IMR-90 (cell line): Measurements from ENCODE around the gene TPPP. TPM values are rescaled to one million over a fixed set of nuclear protein-coding genes. Genes with fewer than 3 reads are reported as not detected.

Experiments used
- ATAC-seq: fragments of 200-7000 bp; cut with Tn5 transposase; 2 replicates; pipeline ENCODE4 v1.9.1; 2020; ENCODE audit warnings: low read depth, mild to moderate bottlenecking, moderate library complexity
- BruUV-seq: library from RNA; stranded (reverse); fragments of 400-500 nt; replicated peaks from 2 replicates; lab custom pipeline; 2021; lab: Mats Ljungman, UMichigan
- CTCF ChIA-PET: fragments of 300-600 bp; formaldehyde crosslinking; extraction: SDS; loops from one replicate; lab custom pipeline; 2021; ENCODE audit warnings: antibody characterized with exemption; lab: Yijun Ruan, JAX
- POLR2A ChIA-PET: fragments of 300-600 bp; sonication (Branson Sonifier 250); formaldehyde crosslinking; loops from one replicate; lab custom pipeline; 2022; ENCODE audit warnings: antibody characterized with exemption; ENCODE audit not compliant: unreplicated experiment; lab: Charles Lee
- DNase-seq: peaks from one replicate; pipeline ENCODE4 v3.0.0; 2013
- H2AFZ ChIP-seq: replicated peaks from 2 replicates; pipeline ENCODE3; 2013; ENCODE audit warnings: low read length, mild to moderate bottlenecking; ENCODE audit not compliant: poor library complexity
- H2AK5ac ChIP-seq: 2 replicates; pipeline ENCODE4 v1.6.1; 2013; ENCODE audit warnings: low read depth, low read length, inconsistent platforms
- H2AK9ac ChIP-seq: replicated peaks from 2 replicates; pipeline ENCODE3; 2013; ENCODE audit warnings: mild to moderate bottlenecking, low read depth, low read length, moderate library complexity; ENCODE audit not compliant: poor library complexity
- H2BK120ac ChIP-seq: 2 replicates; pipeline ENCODE4 v1.6.1; 2013; ENCODE audit warnings: low read depth, low read length, inconsistent platforms
- H2BK15ac ChIP-seq: 3 replicates; pipeline ENCODE4 v1.6.1; 2013; ENCODE audit warnings: low read depth, low read length, inconsistent platforms
- H2BK20ac ChIP-seq: 2 replicates; pipeline ENCODE4 v1.6.1; 2013; ENCODE audit warnings: low read depth, mild to moderate bottlenecking, inconsistent platforms, low read length, moderate library complexity
- H2BK5ac ChIP-seq: 2 replicates; pipeline ENCODE4 v1.6.1; 2013; ENCODE audit warnings: mild to moderate bottlenecking, low read depth, low read length, inconsistent platforms; ENCODE audit not compliant: poor library complexity, severe bottlenecking
- H3K14ac ChIP-seq: replicated peaks from 2 replicates; pipeline ENCODE4 v1.6.1; 2013; ENCODE audit warnings: low read depth, low read length, inconsistent platforms
- H3K18ac ChIP-seq: 2 replicates; pipeline ENCODE4 v1.6.1; 2013; ENCODE audit warnings: low read depth, low read length, control low read depth
- H3K23ac ChIP-seq: 2 replicates; pipeline ENCODE4 v1.6.1; 2013; ENCODE audit warnings: low read depth, low read length, inconsistent platforms
- H3K27ac ChIP-seq: 2 replicates; pipeline ENCODE4 v1.5.1; 2013; ENCODE audit warnings: mild to moderate bottlenecking, control low read depth, low read length; ENCODE audit not compliant: insufficient read depth
- H3K27me3 ChIP-seq: 2 replicates; pipeline ENCODE4 v1.6.1; 2013; ENCODE audit warnings: low read length; ENCODE audit not compliant: control insufficient read depth, insufficient read depth
- H3K36me3 ChIP-seq: 2 replicates; pipeline ENCODE4 v1.6.1; 2013; ENCODE audit warnings: low read length, mixed read lengths; ENCODE audit not compliant: control insufficient read depth, insufficient read depth
- H3K4ac ChIP-seq: 2 replicates; pipeline ENCODE4 v1.6.1; 2013; ENCODE audit warnings: low read depth, low read length, inconsistent platforms
- H3K4me1 ChIP-seq: 2 replicates; pipeline ENCODE4 v1.6.1; 2013; ENCODE audit warnings: low read length, mixed read lengths; ENCODE audit not compliant: control insufficient read depth, insufficient read depth
- H3K4me2 ChIP-seq: 2 replicates; pipeline ENCODE4 v1.6.1; 2013; ENCODE audit warnings: low read depth, mild to moderate bottlenecking, control low read depth, low read length, moderate library complexity
- H3K4me3 ChIP-seq: 2 replicates; pipeline ENCODE4 v1.5.1; 2013; ENCODE audit warnings: low read depth, mild to moderate bottlenecking, control low read depth, low read length, moderate library complexity; ENCODE audit not compliant: insufficient read depth
- H3K56ac ChIP-seq: 2 replicates; pipeline ENCODE4 v1.6.1; 2013; ENCODE audit warnings: low read length, inconsistent platforms; ENCODE audit not compliant: insufficient read depth; ENCODE audit errors: extremely low read depth
- H3K79me1 ChIP-seq, 2 experiments: 2 replicates each; pipeline ENCODE4 v1.6.1; 2013; ENCODE audit warnings: low read length in 2 of 2, inconsistent platforms in 1 of 2, low read depth in 1 of 2
- H3K9ac ChIP-seq: 2 replicates; pipeline ENCODE4 v1.6.1; 2013; ENCODE audit warnings: low read depth, low read length, control low read depth
- H3K9me1 ChIP-seq: 2 replicates; pipeline ENCODE4 v1.6.1; 2013; ENCODE audit warnings: low read length, inconsistent platforms; ENCODE audit not compliant: insufficient read depth
- H3K9me3 ChIP-seq: 2 replicates; pipeline ENCODE4 v1.6.1; 2013; ENCODE audit warnings: low read length; ENCODE audit not compliant: control insufficient read depth, insufficient read depth
- H4K20me1 ChIP-seq: 2 replicates; pipeline ENCODE4 v1.6.1; 2013; ENCODE audit warnings: low read length, inconsistent platforms; ENCODE audit not compliant: insufficient read depth
- H4K5ac ChIP-seq: 2 replicates; pipeline ENCODE4 v1.6.1; 2013; ENCODE audit warnings: mild to moderate bottlenecking, low read depth, low read length, control low read depth
- H4K8ac ChIP-seq, 2 experiments: 2 replicates each; pipeline ENCODE4 v1.6.1; 2013; ENCODE audit warnings: low read depth in 2 of 2, low read length in 2 of 2, control low read depth in 1 of 2, inconsistent platforms in 1 of 2
- H4K91ac ChIP-seq: 2 replicates; pipeline ENCODE4 v1.6.1; 2013; ENCODE audit warnings: low read depth, low read length, inconsistent platforms; ENCODE audit not compliant: insufficient read depth
- BHLHE40 ChIP-seq: fragments of 150-350 bp; IDR thresholded peaks from 2 replicates; pipeline ENCODE4 v1.6.1; 2016; ENCODE audit warnings: mild to moderate bottlenecking, low read depth, low read length
- CEBPB ChIP-seq: IDR thresholded peaks from 2 replicates; pipeline ENCODE4 v1.6.1; 2012; ENCODE audit warnings: low read depth, low read length, improper control_type of control experiment
- CHD1 ChIP-seq: IDR thresholded peaks from 2 replicates; pipeline ENCODE4 v1.6.1; 2012; ENCODE audit warnings: low read depth, low read length, improper control_type of control experiment
- FOS ChIP-seq: fragments of 150-350 bp; IDR thresholded peaks from 2 replicates; pipeline ENCODE4 v1.6.1; 2016; ENCODE audit warnings: low read depth, low read length
- MAFK ChIP-seq: IDR thresholded peaks from 2 replicates; pipeline ENCODE4 v1.6.1; 2012; ENCODE audit warnings: low read depth, low read length, improper control_type of control experiment
- MAZ ChIP-seq: IDR thresholded peaks from 2 replicates; pipeline ENCODE4 v1.6.1; 2012; ENCODE audit warnings: low read depth, mild to moderate bottlenecking, low read length, improper control_type of control experiment, moderate library complexity, borderline replicate concordance
- MXI1 ChIP-seq: IDR thresholded peaks from 2 replicates; pipeline ENCODE4 v1.6.1; 2012; ENCODE audit warnings: low read depth, mild to moderate bottlenecking, low read length, moderate library complexity, borderline replicate concordance
- NFE2L2 ChIP-seq: fragments of 150-350 bp; IDR thresholded peaks from 2 replicates; pipeline ENCODE4 v1.6.1; 2016; ENCODE audit warnings: low read depth, mild to moderate bottlenecking, low read length
- POLR2A ChIP-seq: IDR thresholded peaks from 2 replicates; pipeline ENCODE4 v1.6.1; 2012; ENCODE audit warnings: mild to moderate bottlenecking, low read depth, low read length
- RAD21 ChIP-seq: IDR thresholded peaks from 2 replicates; pipeline ENCODE4 v1.6.1; 2012; ENCODE audit warnings: low read length, improper control_type of control experiment
- RCOR1 ChIP-seq: IDR thresholded peaks from 2 replicates; pipeline ENCODE4 v1.6.1; 2012; ENCODE audit warnings: mild to moderate bottlenecking, low read length, improper control_type of control experiment; ENCODE audit not compliant: insufficient replicate concordance
- RFX5 ChIP-seq: IDR thresholded peaks from 2 replicates; pipeline ENCODE4 v1.8.0; 2012; ENCODE audit warnings: low read depth, mild to moderate bottlenecking, low read length, moderate library complexity
- SMC3 ChIP-seq: fragments of 150-350 bp; IDR thresholded peaks from 2 replicates; pipeline ENCODE4 v1.6.1; 2016; ENCODE audit warnings: low read depth, mild to moderate bottlenecking, antibody characterized with exemption, low read length, moderate library complexity
- WGBS, 2 experiments: methylation state at CpG; one replicate each; pipeline versions ENCODE4 v1.1.5 to v1.1.7; 2013; ENCODE audit warnings: missing lambda C conversion rate in 2 of 2; ENCODE audit not compliant: insufficient read length in 1 of 2; ENCODE audit errors: extremely low coverage in 2 of 2; 5-methylcytosine and 5-hydroxymethylcytosine counted together
- dilution Hi-C: fragments of 300-500 bp; cut with HindIII; formaldehyde crosslinking; loops from one replicate; pipeline ENCODE4 v1.14.3; 2018; ENCODE audit warnings: low sequenced_read_pairs; ENCODE audit not compliant: unreplicated experiment
- in situ Hi-C: fragments of 300-500 bp; cut with MboI; formaldehyde crosslinking; loops from 3 replicates; pipeline ENCODE4 v1.14.3; 2019; ENCODE audit warnings: low sequenced_read_pairs, inconsistent platforms, mixed read lengths
- intact Hi-C: fragments of 100-400 bp; cut with micrococcal nuclease; formaldehyde crosslinking; loops from 2 replicates; pipeline ENCODE4 v1.10.0; 2022
- polyA plus RNA-seq, 3 experiments: library from polyadenylated mRNA; depleted of rRNA; stranded (reverse); fragments of >200 nt; gene quantifications; 2 replicates each; pipeline ENCODE4 v1.2.3, GENCODE V29; 2012; ENCODE audit warnings: low replicate concordance in 1 of 3
- total RNA-seq: library from RNA; depleted of rRNA; stranded (reverse); fragments of >200 nt; gene quantifications from 2 replicates; pipeline ENCODE4 v1.2.3, GENCODE V29; 2012
- TF ChIP-seq, protein P1 (sequence below): conservative IDR thresholded peaks from 2 replicates; pipeline ENCODE4 v1.5.1; 2012; ENCODE audit warnings: mild to moderate bottlenecking, low read depth, low read length, improper control_type of control experiment
- TF ChIP-seq, protein P2 (sequence below): fragments of 150-350 bp; IDR thresholded peaks from 2 replicates; pipeline ENCODE4 v1.6.1; 2017; ENCODE audit warnings: mild to moderate bottlenecking, antibody characterized with exemption, low read length, low read depth

Gene TPPP
- total and polyA plus RNA-seq, 2 of the 4 experiments (the other 2 are of a cell fraction): under 0.01 to 0.07 TPM

DNA sequence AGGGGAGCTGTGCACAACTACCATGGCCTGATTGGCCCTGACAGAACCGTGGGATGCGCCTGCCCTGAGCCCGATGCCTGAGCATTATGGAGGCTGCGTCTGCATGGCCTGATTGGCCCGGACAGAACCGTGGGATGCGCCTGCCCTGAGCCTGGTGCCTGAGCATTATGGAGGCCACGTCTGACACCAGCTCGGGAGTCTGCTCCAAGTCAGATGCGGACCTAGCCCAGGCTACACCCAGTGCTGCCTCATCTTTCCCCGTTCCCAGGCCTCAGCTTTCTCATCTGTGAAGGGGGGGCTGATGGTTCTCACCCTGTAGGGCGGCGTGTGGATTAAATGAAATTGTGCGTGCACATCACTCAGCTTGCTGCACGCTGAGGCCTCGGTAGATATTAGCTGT lies 73.7 kb downstream of the TPPP start:
- dilution Hi-C loops: no loop called here
- ATAC-seq (no peak), DNase-seq (no peak)
- WGBS, 2 experiments: 93% methylated on average over 7 of the region's 16 CpGs; no CpG with 5 or more reads in 1 of the 2 experiments
- intact Hi-C loops: loop anchor here (10.0 kb wide), 1 partner anchor 305 kb away; no protein-coding TSS in a partner anchor
- in situ Hi-C loops: no loop called here
- Histone ChIP-seq H2BK120ac (no peak overlapping the region), H2BK20ac (no peak overlapping the region), H3K56ac (no peak overlapping the region), H3K4me3 (no peak overlapping the region), H3K79me1 (peaks cover 12 to 14% of the 10 kb centered on the region in 2 experiments), H3K4me2 (no peak overlapping the region), H4K91ac (no peak overlapping the region), H3K27ac (no peak overlapping the region), H2AFZ (no peak overlapping the region), H3K36me3 (peaks cover 8% of the 10 kb centered on the region), H4K8ac (no peak overlapping the region), H3K9ac (no peak overlapping the region), H3K9me1 (no peaks in the 10 kb centered on the region), H3K18ac (no peak overlapping the region), H2BK5ac (no peak overlapping the region), H4K5ac (no peak overlapping the region), H2AK9ac (no peak overlapping the region), H3K27me3 (no peaks in the 10 kb centered on the region), H3K9me3 (no peaks in the 10 kb centered on the region), H2BK15ac (no peak overlapping the region), H2AK5ac (no peak overlapping the region), H3K14ac (no peak overlapping the region), H3K23ac (no peak overlapping the region), H4K20me1 (no peaks in the 10 kb centered on the region), H3K4ac (no peak overlapping the region), H3K4me1 (no peaks in the 10 kb centered on the region)
- ChIA-PET POLR2A (no interaction called here), CTCF (no interaction called here)
- no TSS peak for BruUV-seq
- TF ChIP-seq BHLHE40: no peak
- TF ChIP-seq SMC3: no peak
- TF ChIP-seq CEBPB: no peak
- no peak for TF ChIP-seq MAFK
- TF ChIP-seq CHD1: no peak
- no peak for TF ChIP-seq MXI1
- TF ChIP-seq, protein P1, sequence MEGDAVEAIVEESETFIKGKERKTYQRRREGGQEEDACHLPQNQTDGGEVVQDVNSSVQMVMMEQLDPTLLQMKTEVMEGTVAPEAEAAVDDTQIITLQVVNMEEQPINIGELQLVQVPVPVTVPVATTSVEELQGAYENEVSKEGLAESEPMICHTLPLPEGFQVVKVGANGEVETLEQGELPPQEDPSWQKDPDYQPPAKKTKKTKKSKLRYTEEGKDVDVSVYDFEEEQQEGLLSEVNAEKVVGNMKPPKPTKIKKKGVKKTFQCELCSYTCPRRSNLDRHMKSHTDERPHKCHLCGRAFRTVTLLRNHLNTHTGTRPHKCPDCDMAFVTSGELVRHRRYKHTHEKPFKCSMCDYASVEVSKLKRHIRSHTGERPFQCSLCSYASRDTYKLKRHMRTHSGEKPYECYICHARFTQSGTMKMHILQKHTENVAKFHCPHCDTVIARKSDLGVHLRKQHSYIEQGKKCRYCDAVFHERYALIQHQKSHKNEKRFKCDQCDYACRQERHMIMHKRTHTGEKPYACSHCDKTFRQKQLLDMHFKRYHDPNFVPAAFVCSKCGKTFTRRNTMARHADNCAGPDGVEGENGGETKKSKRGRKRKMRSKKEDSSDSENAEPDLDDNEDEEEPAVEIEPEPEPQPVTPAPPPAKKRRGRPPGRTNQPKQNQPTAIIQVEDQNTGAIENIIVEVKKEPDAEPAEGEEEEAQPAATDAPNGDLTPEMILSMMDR: no peak
- TF ChIP-seq RFX5: no peak
- no peak for TF ChIP-seq MAZ
- TF ChIP-seq NFE2L2: no peak
- no peak for TF ChIP-seq FOS
- no peak for TF ChIP-seq RAD21
- TF ChIP-seq, protein P2, sequence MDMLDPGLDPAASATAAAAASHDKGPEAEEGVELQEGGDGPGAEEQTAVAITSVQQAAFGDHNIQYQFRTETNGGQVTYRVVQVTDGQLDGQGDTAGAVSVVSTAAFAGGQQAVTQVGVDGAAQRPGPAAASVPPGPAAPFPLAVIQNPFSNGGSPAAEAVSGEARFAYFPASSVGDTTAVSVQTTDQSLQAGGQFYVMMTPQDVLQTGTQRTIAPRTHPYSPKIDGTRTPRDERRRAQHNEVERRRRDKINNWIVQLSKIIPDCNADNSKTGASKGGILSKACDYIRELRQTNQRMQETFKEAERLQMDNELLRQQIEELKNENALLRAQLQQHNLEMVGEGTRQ: no peak
- no peak for TF ChIP-seq RCOR1
- no peak for TF ChIP-seq POLR2A
